Measurements from ENCODE around the gene RNF39.
"Not testable (repeated sequence)": the region's sequence is repeated elsewhere in the genome, so short reads cannot be mapped to it uniquely, and the experiment has no call there.

The RNF39 gene, protein sequence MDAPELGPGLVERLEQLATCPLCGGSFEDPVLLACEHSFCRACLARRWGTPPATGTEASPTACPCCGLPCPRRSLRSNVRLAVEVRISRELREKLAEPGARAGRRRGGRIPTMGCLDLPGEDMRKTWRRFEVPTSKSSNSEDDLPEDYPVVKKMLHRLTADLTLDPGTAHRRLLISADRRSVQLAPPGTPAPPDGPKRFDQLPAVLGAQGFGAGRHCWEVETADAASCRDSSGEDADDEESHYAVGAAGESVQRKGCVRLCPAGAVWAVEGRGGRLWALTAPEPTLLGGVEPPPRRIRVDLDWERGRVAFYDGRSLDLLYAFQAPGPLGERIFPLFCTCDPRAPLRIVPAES

DNA sequence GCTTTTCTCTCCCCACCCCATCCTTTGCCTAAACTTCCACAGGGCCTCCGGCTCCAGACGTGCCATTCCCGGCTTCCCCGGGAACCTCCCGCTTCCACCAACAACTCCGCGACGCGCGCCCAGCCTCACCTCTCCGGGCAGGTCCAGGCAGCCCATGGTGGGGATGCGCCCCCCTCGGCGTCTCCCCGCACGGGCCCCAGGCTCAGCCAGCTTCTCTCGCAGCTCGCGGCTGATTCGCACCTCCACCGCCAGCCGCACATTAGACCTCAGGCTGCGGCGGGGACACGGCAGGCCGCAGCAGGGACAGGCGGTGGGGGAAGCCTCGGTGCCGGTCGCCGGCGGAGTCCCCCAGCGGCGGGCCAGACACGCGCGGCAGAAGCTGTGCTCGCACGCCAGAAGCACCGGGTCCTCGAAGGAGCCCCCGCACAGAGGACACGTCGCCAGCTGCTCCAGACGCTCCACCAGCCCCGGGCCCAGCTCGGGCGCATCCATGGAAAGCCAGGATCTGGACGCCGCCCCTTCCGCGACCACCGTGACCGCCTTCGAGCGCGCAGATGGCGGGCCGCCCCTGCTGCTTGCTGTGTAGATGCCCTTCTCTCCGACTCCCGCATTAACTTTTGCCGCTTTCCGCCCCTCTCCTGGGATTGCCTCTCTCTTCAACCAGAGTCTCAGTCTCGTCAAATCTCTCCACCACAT is at the start of gene RNF39:
Gene RNF39 (minus strand): TSS at position 676 of the 696 bp plus-strand sequence. CDS start 184 bp downstream, at position 492.
- H3K4me3 ChIP-seq (ENCODE audit: low read length) = peak within 1 kb of the TSS; percentile 88
- no peak for DNase-seq (ENCODE audit: low read depth)
- TF ChIP-seq, protein P1, sequence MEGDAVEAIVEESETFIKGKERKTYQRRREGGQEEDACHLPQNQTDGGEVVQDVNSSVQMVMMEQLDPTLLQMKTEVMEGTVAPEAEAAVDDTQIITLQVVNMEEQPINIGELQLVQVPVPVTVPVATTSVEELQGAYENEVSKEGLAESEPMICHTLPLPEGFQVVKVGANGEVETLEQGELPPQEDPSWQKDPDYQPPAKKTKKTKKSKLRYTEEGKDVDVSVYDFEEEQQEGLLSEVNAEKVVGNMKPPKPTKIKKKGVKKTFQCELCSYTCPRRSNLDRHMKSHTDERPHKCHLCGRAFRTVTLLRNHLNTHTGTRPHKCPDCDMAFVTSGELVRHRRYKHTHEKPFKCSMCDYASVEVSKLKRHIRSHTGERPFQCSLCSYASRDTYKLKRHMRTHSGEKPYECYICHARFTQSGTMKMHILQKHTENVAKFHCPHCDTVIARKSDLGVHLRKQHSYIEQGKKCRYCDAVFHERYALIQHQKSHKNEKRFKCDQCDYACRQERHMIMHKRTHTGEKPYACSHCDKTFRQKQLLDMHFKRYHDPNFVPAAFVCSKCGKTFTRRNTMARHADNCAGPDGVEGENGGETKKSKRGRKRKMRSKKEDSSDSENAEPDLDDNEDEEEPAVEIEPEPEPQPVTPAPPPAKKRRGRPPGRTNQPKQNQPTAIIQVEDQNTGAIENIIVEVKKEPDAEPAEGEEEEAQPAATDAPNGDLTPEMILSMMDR (IDR thresholded peaks at IDR 0.05; ENCODE audit: insufficient read depth, low read depth, low read length, missing control alignments) = no peak

DNA sequence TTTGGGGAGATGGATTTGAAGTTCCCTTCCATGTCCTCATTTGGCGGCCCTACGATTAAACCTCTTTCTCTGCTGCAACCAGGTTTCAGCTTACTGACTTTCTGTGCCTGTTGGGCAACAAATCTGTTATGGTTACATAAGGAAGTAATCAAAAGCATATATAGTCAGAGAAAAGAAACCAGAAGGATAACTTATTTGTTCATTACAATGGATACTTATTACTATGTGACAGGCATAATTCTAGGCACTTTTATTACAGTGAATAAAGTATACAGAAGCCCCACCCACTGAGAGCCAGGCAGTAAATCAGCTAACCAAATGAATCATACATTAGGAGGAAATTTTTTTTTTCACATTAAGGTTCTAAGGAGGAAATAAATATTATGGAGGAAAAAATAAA is 46.9 kb upstream of the RNF39 start:
- TF ChIP-seq, protein P1 (IDR thresholded peaks at IDR 0.05; ENCODE audit: insufficient read depth, low read depth, low read length, missing control alignments) = no peak
- H3K4me3 ChIP-seq (ENCODE audit: low read length) = no peak overlapping the region
- DNase-seq (ENCODE audit: low read depth) = no peak

DNA sequence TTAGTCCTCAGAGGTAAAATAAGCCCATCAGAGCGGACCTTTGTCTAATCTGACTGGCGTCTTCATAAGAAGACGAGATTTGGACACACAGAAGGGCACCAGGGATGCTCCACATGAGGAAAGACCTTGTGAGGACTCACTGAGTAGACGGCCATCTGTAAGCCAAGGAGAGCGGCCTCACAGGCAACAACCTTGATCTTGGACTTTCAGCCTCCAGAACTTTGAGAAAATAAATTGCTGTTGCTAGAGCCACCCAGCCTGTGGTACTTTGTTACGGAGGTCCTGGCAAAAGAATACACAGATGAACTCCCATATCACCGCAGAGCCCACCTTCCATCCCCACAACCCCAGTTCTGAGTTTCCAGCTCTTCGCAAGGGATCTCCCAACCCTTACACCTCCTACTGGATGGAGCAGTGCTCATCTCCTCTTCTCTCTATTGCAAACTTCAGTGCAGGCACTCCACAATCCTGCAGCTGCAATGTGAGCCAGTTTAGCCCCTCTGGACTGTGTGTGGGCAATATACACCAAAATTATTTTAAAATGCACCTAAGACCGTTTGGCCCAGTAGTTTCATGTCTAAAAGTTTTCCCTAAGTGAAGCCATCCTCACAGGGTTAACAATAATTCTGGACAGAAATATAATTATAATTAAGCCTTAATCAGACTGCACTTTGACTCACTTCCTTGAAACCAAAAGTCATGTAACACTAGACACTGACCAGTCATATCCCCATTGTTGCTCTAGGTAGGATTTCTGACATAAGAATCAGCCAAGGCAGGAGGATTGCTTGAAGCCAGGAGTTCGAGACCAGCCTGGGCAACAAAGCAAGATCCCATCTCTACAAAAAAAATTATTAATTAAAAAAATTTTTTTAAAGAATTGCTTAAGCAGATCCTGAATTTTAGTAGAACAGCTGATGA is 46.1 kb upstream of the RNF39 start:
- no peak overlapping the region for H3K4me3 ChIP-seq (ENCODE audit: low read length)
- no peak for DNase-seq (ENCODE audit: low read depth)
- TF ChIP-seq, protein P1 (IDR thresholded peaks at IDR 0.05; ENCODE audit: insufficient read depth, low read depth, low read length, missing control alignments) = no peak

DNA sequence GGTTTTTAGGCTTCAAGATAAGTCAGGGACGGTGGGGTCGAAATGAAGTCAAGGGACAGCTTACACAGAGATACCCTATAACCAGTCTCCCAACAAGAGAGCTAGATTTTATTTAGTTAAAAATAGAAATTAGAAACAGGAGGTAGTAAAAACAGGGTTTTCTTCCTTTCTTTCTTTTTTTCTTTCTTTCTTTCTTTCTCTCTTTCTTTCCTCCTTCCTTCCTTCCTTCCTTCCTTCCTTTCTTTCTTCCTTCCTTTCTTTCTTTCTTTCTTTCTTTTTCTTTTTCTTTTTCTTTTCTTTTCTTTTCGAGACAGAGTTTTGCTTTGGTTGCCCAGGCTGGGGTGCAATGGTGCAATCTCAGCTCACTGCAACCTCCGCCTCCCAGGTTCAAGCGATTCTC is 43.1 kb upstream of the RNF39 start:
- DNase-seq (ENCODE audit: low read depth); H3K4me3 ChIP-seq (ENCODE audit: low read length): not testable (repeated sequence)

DNA sequence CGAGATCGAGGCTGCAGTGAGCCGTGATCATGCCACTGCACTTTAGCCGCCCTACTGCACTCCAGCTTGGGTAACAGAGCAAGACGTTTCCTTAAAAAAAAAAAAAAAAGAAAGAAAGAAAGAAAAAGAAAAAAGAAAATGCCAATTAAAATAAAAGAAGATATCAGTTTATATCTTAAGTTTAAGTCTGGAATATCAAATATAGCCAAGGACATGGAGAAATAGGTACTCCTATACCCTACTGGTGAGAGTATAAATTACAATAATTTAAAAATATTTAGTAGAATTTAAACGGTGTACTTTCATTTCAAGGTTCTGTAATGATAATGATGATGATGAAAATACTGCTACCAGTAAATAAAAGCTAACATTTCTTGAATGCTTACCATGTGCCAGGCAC is 41.2 kb upstream of the RNF39 start:
- TF ChIP-seq, protein P1 (IDR thresholded peaks at IDR 0.05; ENCODE audit: insufficient read depth, low read depth, low read length, missing control alignments) = peak; percentile 3
- H3K4me3 ChIP-seq (ENCODE audit: low read length) = no peak overlapping the region
- DNase-seq (ENCODE audit: low read depth) = no peak

DNA sequence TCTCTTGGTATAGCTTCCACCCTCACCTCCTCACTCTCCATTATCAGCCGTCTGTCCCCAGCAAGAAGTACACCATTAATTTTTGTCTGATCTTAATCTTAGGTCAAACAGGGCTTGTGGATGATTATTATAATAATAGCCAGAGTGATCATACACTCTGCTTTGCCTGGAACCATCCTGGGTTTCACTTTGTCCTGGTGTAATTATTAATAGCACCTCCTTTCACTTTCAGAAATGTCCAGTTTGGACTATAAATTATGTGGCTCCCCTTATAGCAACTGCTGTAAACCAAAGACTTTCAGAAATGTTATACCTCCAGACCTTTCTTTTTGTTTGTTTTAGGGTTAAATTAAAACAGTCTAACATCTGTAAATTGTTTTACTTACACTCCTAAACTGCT is 38.3 kb upstream of the RNF39 start:
- DNase-seq (ENCODE audit: low read depth) = no peak
- no peak overlapping the region for H3K4me3 ChIP-seq (ENCODE audit: low read length)
- TF ChIP-seq, protein P1 (IDR thresholded peaks at IDR 0.05; ENCODE audit: insufficient read depth, low read depth, low read length, missing control alignments) = no peak

All from epithelial cell of esophagus (primary cell).